Activated B cell treated with CpG ODN at 0.5 μM for 24 hours (primary cell): Measurements from ENCODE around the gene NR6A1. TPM values are rescaled to one million over a fixed set of nuclear protein-coding genes. Genes with fewer than 3 reads are reported as not detected.

Experiments
- ATAC-seq: fragments of 200-7000 bp; cut with Tn5 transposase; one replicate; pipeline ENCODE4 v1.10.0; 2021; ENCODE audit warnings: low read depth, mild to moderate bottlenecking, moderate library complexity
- CTCF ChIA-PET: fragments of 350-600 bp; sonication (Branson Sonifier 250); formaldehyde crosslinking; loops from one replicate; lab custom pipeline; 2021; ENCODE audit warnings: antibody characterized with exemption; lab: Charles Lee
- POLR2A ChIA-PET: fragments of 350-600 bp; sonication (Branson Sonifier 250); formaldehyde crosslinking; loops from one replicate; lab custom pipeline; 2021; ENCODE audit warnings: antibody characterized with exemption; lab: Charles Lee
- DNase-seq: peaks from one replicate; pipeline ENCODE4 v3.0.0; 2022
- H3K27ac Mint-ChIP-seq: one replicate; pipeline ENCODE4 v1.8.0; 2020; ENCODE audit warnings: mixed read lengths
- H3K27me3 Mint-ChIP-seq: one replicate; pipeline ENCODE4 v1.8.0; 2021; ENCODE audit warnings: mixed read lengths
- H3K36me3 Mint-ChIP-seq: one replicate; pipeline ENCODE4 v1.8.0; 2021; ENCODE audit warnings: low read depth, mixed read lengths
- H3K4me1 Mint-ChIP-seq: one replicate; pipeline ENCODE4 v1.8.0; 2021; ENCODE audit warnings: mixed read lengths
- H3K4me3 Mint-ChIP-seq: one replicate; pipeline ENCODE4 v1.8.0; 2020; ENCODE audit warnings: mild to moderate bottlenecking, mixed read lengths
- H3K9me3 Mint-ChIP-seq: one replicate; pipeline ENCODE4 v1.8.0; 2020; ENCODE audit warnings: mixed read lengths
- CTCF ChIP-seq: fragments of 200-600 bp; IDR thresholded peaks from one replicate; pipeline ENCODE4 v1.8.0; 2022; ENCODE audit warnings: antibody characterized with exemption, mild to moderate bottlenecking
- intact Hi-C: fragments of 100-400 bp; cut with micrococcal nuclease; formaldehyde crosslinking; loops from one replicate; pipeline ENCODE4 v1.15.1; 2024
- total RNA-seq: library from RNA; stranded (reverse); gene quantifications from 2 replicates; pipeline ENCODE4 v1.2.3, GENCODE V29; 2022

NR6A1 gene
- total RNA-seq, 1 donor from 2014 or later, result 3.1 TPM

GRCh38 chr9:124611106-124611505 lies 160.0 kb downstream of the NR6A1 start:
- Mint-ChIP-seq H3K4me3 (no peak overlapping the region), H3K4me1 (peaks cover 2% of the 10 kb centered on the region), H3K27ac (no peak overlapping the region), H3K36me3 (no peaks in the 10 kb centered on the region), H3K9me3 (no peaks in the 10 kb centered on the region), H3K27me3 (no peaks in the 10 kb centered on the region)
- ATAC-seq (no peak), DNase-seq (no peak)
- ChIA-PET CTCF (interaction anchor here (2.4 kb wide), 1 partner anchor 100 kb away, joined by 4 read pairs; no protein-coding TSS in a partner anchor), POLR2A (no interaction called here)
- no peak for TF ChIP-seq CTCF
- intact Hi-C loops, result no loop called here

- H3K4me1 Mint-ChIP-seq, result no peaks in the 10 kb centered on the region
- no peaks in the 10 kb centered on the region for H3K36me3 Mint-ChIP-seq
- ChIA-PET CTCF (no interaction called here), POLR2A (no interaction called here)
- intact Hi-C loops, result no loop called here
- H3K4me3 Mint-ChIP-seq, result no peak overlapping the region
- H3K27ac Mint-ChIP-seq, result no peak overlapping the region
- H3K9me3 Mint-ChIP-seq, result no peaks in the 10 kb centered on the region
- H3K27me3 Mint-ChIP-seq, result no peaks in the 10 kb centered on the region
- ATAC-seq (no peak), DNase-seq (no peak)
- TF ChIP-seq CTCF, result no peak
Observed at GRCh38 chr9:124606027-124606426, 165.1 kb downstream of the NR6A1 start.

- Mint-ChIP-seq H3K36me3 (no peaks in the 10 kb centered on the region), H3K9me3 (no peaks in the 10 kb centered on the region), H3K27ac (no peak overlapping the region), H3K27me3 (no peaks in the 10 kb centered on the region), H3K4me3 (no peak overlapping the region), H3K4me1 (no peaks in the 10 kb centered on the region)
- intact Hi-C loops, result no loop called here
- ATAC-seq (no peak), DNase-seq (no peak)
- POLR2A ChIA-PET, result no interaction called here
- no peak for TF ChIP-seq CTCF
- CTCF ChIA-PET, result no interaction called here
Observed at GRCh38 chr9:124605258-124605657, 165.9 kb downstream of the NR6A1 start.

- no peak for DNase-seq
- ChIA-PET POLR2A (no interaction called here), CTCF (no interaction called here)
- no peaks in the 10 kb centered on the region for H3K9me3 Mint-ChIP-seq
- TF ChIP-seq CTCF, result no peak
- H3K36me3 Mint-ChIP-seq, result no peaks in the 10 kb centered on the region
- no peaks in the 10 kb centered on the region for H3K27me3 Mint-ChIP-seq
- ATAC-seq, result no peak
- H3K27ac Mint-ChIP-seq, result no peak overlapping the region
- H3K4me3 Mint-ChIP-seq, result no peak overlapping the region
- no peaks in the 10 kb centered on the region for H3K4me1 Mint-ChIP-seq
- intact Hi-C loops, result no loop called here
Observed at GRCh38 chr9:124602632-124603031, 168.5 kb downstream of the NR6A1 start.

GRCh38 chr9:124602204-124602603 lies 168.9 kb downstream of the NR6A1 start:
- DNase-seq (no peak), ATAC-seq (no peak)
- ChIA-PET CTCF (no interaction called here), POLR2A (no interaction called here)
- Mint-ChIP-seq H3K9me3 (no peaks in the 10 kb centered on the region), H3K4me1 (no peaks in the 10 kb centered on the region), H3K36me3 (no peaks in the 10 kb centered on the region), H3K27ac (no peak overlapping the region), H3K4me3 (no peak overlapping the region), H3K27me3 (no peaks in the 10 kb centered on the region)
- intact Hi-C loops, result no loop called here
- TF ChIP-seq CTCF, result no peak
